AG09319 (cell line): ENCODE results near the gene TAS2R38.

Experiments
- DNase-seq: peaks from one replicate; pipeline ENCODE4 v3.0.0-alpha.2; 2010; ENCODE audit warnings: low read depth; ENCODE audit errors: extremely low read depth
- CTCF ChIP-seq: IDR thresholded peaks from 2 replicates; pipeline ENCODE4 v1.5.1; 2011; ENCODE audit warnings: low read depth, mild to moderate bottlenecking, inconsistent platforms, low read length, moderate library complexity

Gene TAS2R38

GRCh38 chr7:142002179-142002578 lies 28.6 kb upstream of the TAS2R38 start:
- DNase-seq, result no peak
- TF ChIP-seq CTCF, result no peak

DNA sequence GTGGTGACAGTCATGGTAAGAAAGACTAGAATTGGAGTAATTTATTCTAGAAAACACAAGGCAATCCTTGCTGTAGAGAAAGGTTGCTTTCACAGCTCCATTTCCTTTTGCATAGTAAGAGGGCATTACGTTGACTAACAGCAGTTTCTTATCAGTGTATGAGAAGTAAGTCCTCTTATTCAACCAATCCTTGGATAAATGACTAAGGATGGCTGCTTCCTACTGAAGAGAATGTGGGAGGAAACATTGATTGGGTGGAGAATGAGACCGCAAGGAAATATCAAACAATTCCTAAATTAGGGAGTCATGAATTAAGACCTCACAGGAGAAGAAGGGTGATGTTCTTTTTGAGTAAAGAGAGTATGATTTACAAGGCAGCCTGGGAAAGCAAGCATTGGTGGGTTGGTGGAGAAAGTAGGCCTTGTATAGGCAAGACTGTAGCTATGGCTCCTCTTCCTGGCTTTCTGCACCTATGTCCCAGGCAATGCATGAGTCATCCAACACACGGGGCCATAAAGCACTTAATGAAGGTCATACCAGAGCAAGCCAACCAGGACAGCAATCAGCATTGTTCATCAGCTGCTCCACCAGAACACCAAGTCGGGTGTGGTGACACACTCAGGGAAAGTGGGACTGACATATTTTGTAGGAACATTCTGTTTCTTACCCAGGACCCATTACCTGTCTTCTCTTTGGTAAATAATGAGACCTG lies 27.7 kb upstream of the TAS2R38 start:
- TF ChIP-seq CTCF, result no peak
- no peak for DNase-seq

DNA sequence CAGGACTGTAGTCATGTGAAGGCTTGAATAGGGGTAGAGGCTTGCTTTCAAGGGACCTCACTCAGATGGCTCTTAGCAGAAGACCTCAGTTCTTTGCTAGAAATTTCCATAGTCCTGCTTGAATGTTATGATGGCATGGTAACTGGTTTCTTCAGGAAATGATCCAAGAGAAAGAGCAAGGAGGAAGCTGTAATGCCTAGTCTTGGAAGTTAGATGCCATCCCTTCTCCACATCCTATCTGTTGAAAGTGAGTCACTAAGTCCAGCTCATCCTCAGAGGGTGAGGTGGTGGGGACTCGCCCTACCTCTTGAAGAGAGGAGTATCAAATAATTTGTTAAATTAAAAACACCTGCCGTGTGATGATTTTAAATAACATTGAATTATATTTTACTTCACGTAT lies 26.7 kb upstream of the TAS2R38 start:
- no peak for TF ChIP-seq CTCF
- no peak for DNase-seq

- DNase-seq, result no peak
- no peak for TF ChIP-seq CTCF
Measured at GRCh38 chr7:141999058-141999623, 25.6 kb upstream of the TAS2R38 start.

DNA sequence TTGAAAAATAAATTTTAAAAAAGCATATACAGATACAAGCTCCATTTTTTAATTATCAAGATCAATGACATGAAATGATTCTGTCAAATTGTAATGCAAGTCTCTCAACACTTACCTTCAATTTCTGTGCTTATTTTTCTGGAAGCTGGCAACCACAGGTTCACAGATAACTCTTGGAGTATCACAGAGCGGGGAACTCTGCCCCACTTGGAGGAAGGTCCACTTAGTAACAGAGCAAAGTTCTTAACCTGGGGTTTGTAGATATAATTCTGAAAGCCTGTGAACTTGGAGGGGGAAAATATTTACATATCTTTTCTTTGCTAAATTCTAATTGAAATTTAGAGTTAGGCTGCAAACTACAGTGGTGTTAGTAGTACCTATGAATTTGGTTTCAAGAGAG lies 19.8 kb upstream of the TAS2R38 start:
- TF ChIP-seq CTCF, result no peak
- DNase-seq, result no peak

- no peak for DNase-seq
- TF ChIP-seq CTCF, result no peak
Measured at GRCh38 chr7:141992688-141993087, 19.1 kb upstream of the TAS2R38 start.

GRCh38 chr7:141992156-141992555 lies 18.6 kb upstream of the TAS2R38 start:
- DNase-seq, result no peak
- TF ChIP-seq CTCF, result no peak
